ENCODE results near the gene SERPING1. TPM values are rescaled to one million over a fixed set of nuclear protein-coding genes. Genes with fewer than 3 reads are reported as not detected.
A peak's percentile ranks its signal among the peaks of the same experiment; 100 is the strongest.

SERPING1 gene
- total and polyA plus RNA-seq, 2 of the 13 experiments (the other 11 are each of a cell fraction or from before 2014, with no cell fraction given), result 2.0 to 10.4 TPM

DNA sequence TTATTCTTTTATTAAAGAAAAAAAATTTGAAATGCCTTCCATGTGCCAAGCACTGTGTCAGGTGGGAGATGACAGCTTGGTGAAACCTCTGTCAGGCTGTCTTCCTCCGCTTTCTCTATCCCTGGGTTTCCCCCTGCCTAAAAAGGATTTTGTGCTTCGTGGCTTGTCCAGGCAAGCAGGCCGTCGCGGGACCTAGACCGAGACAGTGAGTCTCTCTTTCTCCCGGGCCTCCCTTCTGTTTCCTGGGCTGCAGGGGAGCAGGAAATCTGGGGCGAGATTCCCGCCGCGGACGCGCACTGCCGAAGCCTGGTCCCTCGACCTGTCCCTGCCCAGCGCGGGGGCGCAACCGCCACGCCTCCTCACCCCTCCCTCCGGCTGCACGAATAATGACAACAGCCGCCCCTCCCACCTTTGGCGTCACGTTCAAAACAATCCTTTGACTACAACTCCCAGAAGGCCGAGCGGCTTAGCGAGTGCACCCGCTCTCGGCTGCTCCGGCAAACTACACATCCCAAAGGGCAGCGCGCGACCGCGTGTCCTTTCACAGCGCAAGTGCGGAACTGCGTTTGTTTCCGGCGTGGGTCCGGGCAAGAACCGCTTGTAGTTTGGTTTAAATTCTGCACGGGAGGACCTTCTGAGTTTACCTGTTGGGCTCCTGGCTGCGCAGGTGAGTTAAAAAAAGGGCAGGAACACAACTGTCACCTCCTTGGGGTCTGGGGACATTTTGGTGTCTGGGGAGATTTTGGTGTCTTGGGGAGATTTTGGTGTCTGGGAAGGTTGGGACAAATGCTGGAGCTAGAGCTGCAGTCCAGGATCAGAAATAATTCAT is 59.9 kb downstream of the SERPING1 start, which contains the start of gene CLP1 (continued):
- TF ChIP-seq RBM22 (optimal IDR thresholded peaks at IDR 0.05; ENCODE audit: low read length) (no peak), NR1H2 (CRISPR knock-in tag; IDR thresholded peaks at IDR 0.05; ENCODE audit: borderline replicate concordance, low read depth) (no peak), POLR2AphosphoS5 (IDR thresholded peaks at IDR 0.05; ENCODE audit: low read depth, low read length) (peak; percentile 71), ZNF354B (CRISPR knock-in tag; IDR thresholded peaks at IDR 0.05) (no peak), ZNF367 (CRISPR knock-in tag; IDR thresholded peaks at IDR 0.05; ENCODE audit: borderline replicate concordance) (no peak), ZNF782 (CRISPR knock-in tag; IDR thresholded peaks at IDR 0.05; ENCODE audit: borderline replicate concordance) (no peak), ZNF232 (CRISPR knock-in tag; IDR thresholded peaks at IDR 0.05; ENCODE audit: borderline replicate concordance) (0 out of 2 replicates have a peak, but pooled peaks have one; percentile 28), BCL6 (CRISPR knock-in tag; IDR thresholded peaks at IDR 0.05) (peak; percentile 29; the same call in 1 of the 2 replicates), BHLHE40 (IDR thresholded peaks at IDR 0.05; ENCODE audit: low read length) (peak; percentile 74), NCOA2 (CRISPR knock-in tag; IDR thresholded peaks at IDR 0.05) (no peak), HMGA1 (CRISPR knock-in tag; conservative IDR thresholded peaks at IDR 0.05) (no peak)
- TF ChIP-seq, protein P1, sequence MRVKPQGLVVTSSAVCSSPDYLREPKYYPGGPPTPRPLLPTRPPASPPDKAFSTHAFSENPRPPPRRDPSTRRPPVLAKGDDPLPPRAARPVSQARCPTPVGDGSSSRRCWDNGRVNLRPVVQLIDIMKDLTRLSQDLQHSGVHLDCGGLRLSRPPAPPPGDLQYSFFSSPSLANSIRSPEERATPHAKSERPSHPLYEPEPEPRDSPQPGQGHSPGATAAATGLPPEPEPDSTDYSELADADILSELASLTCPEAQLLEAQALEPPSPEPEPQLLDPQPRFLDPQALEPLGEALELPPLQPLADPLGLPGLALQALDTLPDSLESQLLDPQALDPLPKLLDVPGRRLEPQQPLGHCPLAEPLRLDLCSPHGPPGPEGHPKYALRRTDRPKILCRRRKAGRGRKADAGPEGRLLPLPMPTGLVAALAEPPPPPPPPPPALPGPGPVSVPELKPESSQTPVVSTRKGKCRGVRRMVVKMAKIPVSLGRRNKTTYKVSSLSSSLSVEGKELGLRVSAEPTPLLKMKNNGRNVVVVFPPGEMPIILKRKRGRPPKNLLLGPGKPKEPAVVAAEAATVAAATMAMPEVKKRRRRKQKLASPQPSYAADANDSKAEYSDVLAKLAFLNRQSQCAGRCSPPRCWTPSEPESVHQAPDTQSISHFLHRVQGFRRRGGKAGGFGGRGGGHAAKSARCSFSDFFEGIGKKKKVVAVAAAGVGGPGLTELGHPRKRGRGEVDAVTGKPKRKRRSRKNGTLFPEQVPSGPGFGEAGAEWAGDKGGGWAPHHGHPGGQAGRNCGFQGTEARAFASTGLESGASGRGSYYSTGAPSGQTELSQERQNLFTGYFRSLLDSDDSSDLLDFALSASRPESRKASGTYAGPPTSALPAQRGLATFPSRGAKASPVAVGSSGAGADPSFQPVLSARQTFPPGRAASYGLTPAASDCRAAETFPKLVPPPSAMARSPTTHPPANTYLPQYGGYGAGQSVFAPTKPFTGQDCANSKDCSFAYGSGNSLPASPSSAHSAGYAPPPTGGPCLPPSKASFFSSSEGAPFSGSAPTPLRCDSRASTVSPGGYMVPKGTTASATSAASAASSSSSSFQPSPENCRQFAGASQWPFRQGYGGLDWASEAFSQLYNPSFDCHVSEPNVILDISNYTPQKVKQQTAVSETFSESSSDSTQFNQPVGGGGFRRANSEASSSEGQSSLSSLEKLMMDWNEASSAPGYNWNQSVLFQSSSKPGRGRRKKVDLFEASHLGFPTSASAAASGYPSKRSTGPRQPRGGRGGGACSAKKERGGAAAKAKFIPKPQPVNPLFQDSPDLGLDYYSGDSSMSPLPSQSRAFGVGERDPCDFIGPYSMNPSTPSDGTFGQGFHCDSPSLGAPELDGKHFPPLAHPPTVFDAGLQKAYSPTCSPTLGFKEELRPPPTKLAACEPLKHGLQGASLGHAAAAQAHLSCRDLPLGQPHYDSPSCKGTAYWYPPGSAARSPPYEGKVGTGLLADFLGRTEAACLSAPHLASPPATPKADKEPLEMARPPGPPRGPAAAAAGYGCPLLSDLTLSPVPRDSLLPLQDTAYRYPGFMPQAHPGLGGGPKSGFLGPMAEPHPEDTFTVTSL (CRISPR knock-in tag; IDR thresholded peaks at IDR 0.05; ENCODE audit: borderline replicate concordance), result no peak
- TF ChIP-seq, protein P2, sequence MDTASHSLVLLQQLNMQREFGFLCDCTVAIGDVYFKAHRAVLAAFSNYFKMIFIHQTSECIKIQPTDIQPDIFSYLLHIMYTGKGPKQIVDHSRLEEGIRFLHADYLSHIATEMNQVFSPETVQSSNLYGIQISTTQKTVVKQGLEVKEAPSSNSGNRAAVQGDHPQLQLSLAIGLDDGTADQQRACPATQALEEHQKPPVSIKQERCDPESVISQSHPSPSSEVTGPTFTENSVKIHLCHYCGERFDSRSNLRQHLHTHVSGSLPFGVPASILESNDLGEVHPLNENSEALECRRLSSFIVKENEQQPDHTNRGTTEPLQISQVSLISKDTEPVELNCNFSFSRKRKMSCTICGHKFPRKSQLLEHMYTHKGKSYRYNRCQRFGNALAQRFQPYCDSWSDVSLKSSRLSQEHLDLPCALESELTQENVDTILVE (CRISPR knock-in tag; IDR thresholded peaks at IDR 0.05), result no peak
- TF ChIP-seq, protein P3, sequence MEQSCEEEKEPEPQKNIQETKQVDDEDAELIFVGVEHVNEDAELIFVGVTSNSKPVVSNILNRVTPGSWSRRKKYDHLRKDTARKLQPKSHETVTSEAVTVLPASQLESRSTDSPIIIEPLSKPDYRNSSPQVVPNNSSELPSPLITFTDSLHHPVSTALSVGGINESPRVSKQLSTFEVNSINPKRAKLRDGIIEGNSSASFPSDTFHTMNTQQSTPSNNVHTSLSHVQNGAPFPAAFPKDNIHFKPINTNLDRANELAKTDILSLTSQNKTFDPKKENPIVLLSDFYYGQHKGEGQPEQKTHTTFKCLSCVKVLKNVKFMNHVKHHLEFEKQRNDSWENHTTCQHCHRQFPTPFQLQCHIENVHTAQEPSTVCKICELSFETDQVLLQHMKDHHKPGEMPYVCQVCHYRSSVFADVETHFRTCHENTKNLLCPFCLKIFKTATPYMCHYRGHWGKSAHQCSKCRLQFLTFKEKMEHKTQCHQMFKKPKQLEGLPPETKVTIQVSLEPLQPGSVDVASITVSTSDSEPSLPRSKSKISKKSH (CRISPR knock-in tag; IDR thresholded peaks at IDR 0.05; ENCODE audit: borderline replicate concordance), result peak; percentile 67
- TF ChIP-seq, protein P4, sequence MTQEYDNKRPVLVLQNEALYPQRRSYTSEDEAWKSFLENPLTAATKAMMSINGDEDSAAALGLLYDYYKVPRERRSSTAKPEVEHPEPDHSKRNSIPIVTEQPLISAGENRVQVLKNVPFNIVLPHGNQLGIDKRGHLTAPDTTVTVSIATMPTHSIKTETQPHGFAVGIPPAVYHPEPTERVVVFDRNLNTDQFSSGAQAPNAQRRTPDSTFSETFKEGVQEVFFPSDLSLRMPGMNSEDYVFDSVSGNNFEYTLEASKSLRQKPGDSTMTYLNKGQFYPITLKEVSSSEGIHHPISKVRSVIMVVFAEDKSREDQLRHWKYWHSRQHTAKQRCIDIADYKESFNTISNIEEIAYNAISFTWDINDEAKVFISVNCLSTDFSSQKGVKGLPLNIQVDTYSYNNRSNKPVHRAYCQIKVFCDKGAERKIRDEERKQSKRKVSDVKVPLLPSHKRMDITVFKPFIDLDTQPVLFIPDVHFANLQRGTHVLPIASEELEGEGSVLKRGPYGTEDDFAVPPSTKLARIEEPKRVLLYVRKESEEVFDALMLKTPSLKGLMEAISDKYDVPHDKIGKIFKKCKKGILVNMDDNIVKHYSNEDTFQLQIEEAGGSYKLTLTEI (CRISPR knock-in tag; conservative IDR thresholded peaks at IDR 0.05), result no peak
- TF ChIP-seq, protein P5, sequence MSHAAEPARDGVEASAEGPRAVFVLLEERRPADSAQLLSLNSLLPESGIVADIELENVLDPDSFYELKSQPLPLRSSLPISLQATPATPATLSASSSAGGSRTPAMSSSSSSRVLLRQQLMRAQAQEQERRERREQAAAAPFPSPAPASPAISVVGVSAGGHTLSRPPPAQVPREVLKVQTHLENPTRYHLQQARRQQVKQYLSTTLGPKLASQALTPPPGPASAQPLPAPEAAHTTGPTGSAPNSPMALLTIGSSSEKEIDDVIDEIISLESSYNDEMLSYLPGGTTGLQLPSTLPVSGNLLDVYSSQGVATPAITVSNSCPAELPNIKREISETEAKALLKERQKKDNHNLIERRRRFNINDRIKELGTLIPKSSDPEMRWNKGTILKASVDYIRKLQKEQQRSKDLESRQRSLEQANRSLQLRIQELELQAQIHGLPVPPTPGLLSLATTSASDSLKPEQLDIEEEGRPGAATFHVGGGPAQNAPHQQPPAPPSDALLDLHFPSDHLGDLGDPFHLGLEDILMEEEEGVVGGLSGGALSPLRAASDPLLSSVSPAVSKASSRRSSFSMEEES (CRISPR knock-in tag; IDR thresholded peaks at IDR 0.05), result peak; percentile 82
